Measurements from ENCODE around the gene MLXIP.

Gene MLXIP

GRCh38 chr12:122126713-122127597, 48.4 kb downstream of the MLXIP start:
- no peak overlapping the region for H3K27ac ChIP-seq
- DNase-seq = no peak
- peaks cover 40% of the 10 kb centered on the region for H3K36me3 ChIP-seq (replicated peaks)
- no peaks in the 10 kb centered on the region for H3K27me3 ChIP-seq (replicated peaks)
- no peak for TF ChIP-seq CTCF (IDR thresholded peaks at IDR 0.05; ENCODE audit: low read depth, low read length, missing control alignments)
- in situ Hi-C loops (cut with HindIII; ENCODE audit: low pct_ligation_motif_present, low sequenced_read_pairs) = no loop called here
- H3K4me3 ChIP-seq (ENCODE audit: low read depth, low read length) = no peak overlapping the region

- TF ChIP-seq CTCF (IDR thresholded peaks at IDR 0.05; ENCODE audit: low read depth, low read length, missing control alignments) = no peak
- Histone ChIP-seq H3K27me3 (replicated peaks) (no peaks in the 10 kb centered on the region), H3K27ac (no peak overlapping the region), H3K4me3 (ENCODE audit: low read depth, low read length) (no peak overlapping the region), H3K36me3 (replicated peaks) (peaks cover 48% of the 10 kb centered on the region)
- in situ Hi-C loops (cut with HindIII; ENCODE audit: low pct_ligation_motif_present, low sequenced_read_pairs) = no loop called here
- DNase-seq = no peak
These were observed 49.3 kb downstream of the MLXIP start for GRCh38 chr12:122127839-122128238.

GRCh38 chr12:122128481-122128880, 49.9 kb downstream of the MLXIP start:
- Histone ChIP-seq H3K27ac (no peak overlapping the region), H3K36me3 (replicated peaks) (peaks cover 55% of the 10 kb centered on the region), H3K27me3 (replicated peaks) (no peaks in the 10 kb centered on the region), H3K4me3 (ENCODE audit: low read depth, low read length) (no peak overlapping the region)
- DNase-seq = no peak
- no peak for TF ChIP-seq CTCF (IDR thresholded peaks at IDR 0.05; ENCODE audit: low read depth, low read length, missing control alignments)
- in situ Hi-C loops (cut with HindIII; ENCODE audit: low pct_ligation_motif_present, low sequenced_read_pairs) = no loop called here

GRCh38 chr12:122129131-122129530, 50.6 kb downstream of the MLXIP start:
- peaks cover 61% of the 10 kb centered on the region for H3K36me3 ChIP-seq (replicated peaks)
- in situ Hi-C loops (cut with HindIII; ENCODE audit: low pct_ligation_motif_present, low sequenced_read_pairs) = no loop called here
- no peak for TF ChIP-seq CTCF (IDR thresholded peaks at IDR 0.05; ENCODE audit: low read depth, low read length, missing control alignments)
- no peak overlapping the region for H3K4me3 ChIP-seq (ENCODE audit: low read depth, low read length)
- DNase-seq = no peak
- H3K27ac ChIP-seq = no peak overlapping the region
- H3K27me3 ChIP-seq (replicated peaks) = no peaks in the 10 kb centered on the region

- Histone ChIP-seq H3K36me3 (replicated peaks) (peaks cover 70% of the 10 kb centered on the region), H3K4me3 (ENCODE audit: low read depth, low read length) (no peak overlapping the region), H3K27me3 (replicated peaks) (no peaks in the 10 kb centered on the region), H3K27ac (peak overlapping the region; percentile 16)
- in situ Hi-C loops (cut with HindIII; ENCODE audit: low pct_ligation_motif_present, low sequenced_read_pairs) = no loop called here
- peak; percentile 65 for DNase-seq
- no peak for TF ChIP-seq CTCF (IDR thresholded peaks at IDR 0.05; ENCODE audit: low read depth, low read length, missing control alignments)
These were observed 51.6 kb downstream of the MLXIP start for GRCh38 chr12:122130150-122130549.

Data from brain microvascular endothelial cell (primary cell).